Stimulated activated naive CD8-positive, alpha-beta T cell treated with anti-CD3 and anti-CD28 coated beads, Interleukin-15, amount 100 ng/mL, for 72 hours (primary cell): ENCODE measurements around the gene ODF2L.

Source experiments
- ATAC-seq: fragments of 150-1000 bp; cut with Tn5 transposase; 2 replicates; pipeline ENCODE4 v1.10.0; 2021; ENCODE audit warnings: mild to moderate bottlenecking, moderate library complexity
- DNase-seq, 2 donors: peaks; one replicate each; pipeline ENCODE4 v3.0.0; 2021 to 2022
- H3K27ac Mint-ChIP-seq, 2 donors: one replicate each; pipeline ENCODE4 v1.8.0; 2022; ENCODE audit warnings: mild to moderate bottlenecking in 2 of 2, mixed read lengths in 2 of 2, moderate library complexity in 2 of 2
- H3K27me3 Mint-ChIP-seq: one replicate; pipeline ENCODE4 v1.8.0; 2022; ENCODE audit warnings: mixed read lengths
- H3K4me1 Mint-ChIP-seq: one replicate; pipeline ENCODE4 v1.8.0; 2022; ENCODE audit warnings: mild to moderate bottlenecking, mixed read lengths
- H3K4me3 Mint-ChIP-seq, 2 donors: one replicate each; pipeline ENCODE4 v1.8.0; 2022; ENCODE audit warnings: mild to moderate bottlenecking in 2 of 2, mixed read lengths in 2 of 2, moderate library complexity in 1 of 2
- H3K9me3 Mint-ChIP-seq, 2 donors: one replicate each; pipeline ENCODE4 v1.8.0; 2022; ENCODE audit warnings: mixed read lengths in 2 of 2

The ODF2L gene

DNA sequence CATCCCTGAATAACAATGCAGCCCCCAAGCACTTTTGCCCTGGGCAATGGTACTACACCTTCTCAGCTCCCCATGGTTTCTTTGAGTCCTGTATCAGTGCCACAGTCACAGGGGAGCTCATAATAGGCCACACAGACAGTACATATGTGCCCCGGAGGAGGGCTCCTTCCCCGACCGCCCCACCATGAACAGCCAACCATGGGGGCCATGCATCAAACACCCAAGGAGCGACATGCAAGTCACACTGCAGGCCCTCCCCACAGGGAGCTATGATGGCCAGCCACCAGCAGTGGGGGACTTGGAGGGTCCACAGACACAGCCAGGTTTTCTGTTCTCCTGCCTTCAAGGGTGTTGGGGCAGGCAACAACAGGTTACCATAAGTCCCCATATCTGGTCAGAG lies 14.8 kb upstream of the ODF2L start:
- no peaks in the 10 kb centered on the region for H3K27me3 Mint-ChIP-seq
- DNase-seq, result no peak
- H3K4me1 Mint-ChIP-seq, result no peaks in the 10 kb centered on the region
- no peak overlapping the region for H3K27ac Mint-ChIP-seq
- no peaks in the 10 kb centered on the region for H3K9me3 Mint-ChIP-seq
- peak; percentile 32 for ATAC-seq
- no peak overlapping the region for H3K4me3 Mint-ChIP-seq

GRCh38 chr1:86409416-86410021 lies 13.4 kb upstream of the ODF2L start:
- ATAC-seq, result no peak
- Mint-ChIP-seq H3K27me3 (no peaks in the 10 kb centered on the region), H3K4me1 (no peaks in the 10 kb centered on the region), H3K27ac (peak overlapping the region in 1 of 2 donors; percentile 27), H3K4me3 (no peak overlapping the region), H3K9me3 (no peaks in the 10 kb centered on the region)
- DNase-seq, result no peak

- Mint-ChIP-seq H3K9me3 (no peaks in the 10 kb centered on the region), H3K4me3 (peak overlapping the region; percentile 98 to 99), H3K4me1 (peaks cover 39% of the 10 kb centered on the region), H3K27me3 (no peaks in the 10 kb centered on the region), H3K27ac (peak overlapping the region; percentile 84 to 87)
- no peak for DNase-seq
- ATAC-seq, result peak; percentile 4
These were observed 371 bp upstream of the ODF2L start for GRCh38 chr1:86396498-86396890.

DNA sequence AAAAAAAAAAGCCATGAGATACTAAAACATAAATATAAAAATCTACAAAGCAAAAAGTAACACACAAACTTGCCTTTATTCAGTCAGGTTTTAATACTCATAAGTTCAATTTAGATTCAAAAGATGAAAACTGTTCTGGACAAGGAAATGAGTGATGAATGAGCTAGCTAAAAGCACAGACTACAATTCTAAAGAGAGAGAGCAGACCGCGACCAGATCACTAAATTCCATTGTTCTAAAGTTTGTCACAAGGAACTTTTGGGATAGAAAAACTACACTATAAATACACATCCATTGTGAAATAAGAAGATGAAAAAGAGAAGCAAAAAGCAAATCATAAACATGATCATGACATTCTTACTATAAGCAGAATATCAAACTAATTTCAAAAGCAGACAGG lies 1.7 kb downstream of the ODF2L start:
- Mint-ChIP-seq H3K9me3 (no peaks in the 10 kb centered on the region), H3K27ac (no peak overlapping the region), H3K4me3 (peak overlapping the region; percentile 17 to 39), H3K27me3 (no peaks in the 10 kb centered on the region), H3K4me1 (peaks cover 60% of the 10 kb centered on the region)
- DNase-seq, result no peak
- no peak for ATAC-seq

GRCh38 chr1:86389307-86389706 lies 6.8 kb downstream of the ODF2L start:
- Mint-ChIP-seq H3K4me1 (peaks cover 45% of the 10 kb centered on the region), H3K27ac (peak overlapping the region; percentile 85 to 87)
- no peak for DNase-seq

GRCh38 chr1:86388777-86389176 lies 7.3 kb downstream of the ODF2L start:
- DNase-seq, result no peak
- H3K9me3 Mint-ChIP-seq, result no peaks in the 10 kb centered on the region
- peak overlapping the region; percentile 62 to 75 for H3K4me3 Mint-ChIP-seq
- peaks cover 42% of the 10 kb centered on the region for H3K4me1 Mint-ChIP-seq
- ATAC-seq, result no peak
- H3K27me3 Mint-ChIP-seq, result no peaks in the 10 kb centered on the region
- H3K27ac Mint-ChIP-seq, result no peak overlapping the region

More at GRCh38 chr1:86389307-86389706, 6.8 kb downstream of the ODF2L start:
- Mint-ChIP-seq H3K4me3 (peak overlapping the region; percentile 62 to 75), H3K27me3 (no peaks in the 10 kb centered on the region), H3K9me3 (no peaks in the 10 kb centered on the region)
- peak; percentile 48 for ATAC-seq

DNA sequence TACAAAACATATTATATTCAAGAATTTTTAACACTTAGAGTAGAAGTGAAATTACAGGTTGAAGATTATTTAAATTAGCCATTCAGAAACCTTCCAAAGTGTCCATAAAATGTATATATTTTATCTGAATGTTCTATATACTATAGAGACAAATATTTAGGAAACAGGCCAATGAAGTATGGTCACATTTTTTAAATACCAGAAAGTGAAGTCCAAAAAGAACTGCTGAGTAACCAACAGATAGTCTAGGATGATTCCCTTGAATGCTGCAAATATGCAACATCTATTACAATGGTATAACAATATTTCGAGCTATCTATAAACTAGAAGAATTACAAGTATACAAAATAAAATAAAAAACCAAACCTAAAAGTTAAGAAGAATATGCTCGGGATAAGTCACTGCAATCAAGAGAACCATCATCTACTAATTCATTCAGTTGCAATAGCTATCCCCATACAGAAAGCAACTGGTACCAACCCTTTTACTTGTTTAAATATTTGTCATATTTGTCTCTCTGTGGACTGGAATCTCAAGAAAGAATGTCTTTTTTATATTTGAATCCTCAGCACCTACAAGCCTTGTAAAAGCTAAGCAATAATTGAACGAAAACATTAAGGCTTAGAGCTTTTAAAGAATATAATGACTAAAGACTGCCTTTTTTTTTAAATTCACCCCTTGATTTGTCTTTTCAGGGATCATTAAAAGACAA lies 8.1 kb downstream of the ODF2L start:
- Mint-ChIP-seq H3K4me1 (peaks cover 35% of the 10 kb centered on the region), H3K4me3 (no peak overlapping the region), H3K27me3 (no peaks in the 10 kb centered on the region), H3K9me3 (no peaks in the 10 kb centered on the region), H3K27ac (no peak overlapping the region)
- ATAC-seq (no peak), DNase-seq (no peak)

- no peaks in the 10 kb centered on the region for H3K27me3 Mint-ChIP-seq
- ATAC-seq, result no peak
- H3K4me3 Mint-ChIP-seq, result peak overlapping the region; percentile 29 to 39
- peaks cover 5% of the 10 kb centered on the region for H3K4me1 Mint-ChIP-seq
- DNase-seq, result no peak
- H3K9me3 Mint-ChIP-seq, result peaks cover 6 to 7% of the 10 kb centered on the region in 2 donors
- no peak overlapping the region for H3K27ac Mint-ChIP-seq
These were observed 13.2 kb downstream of the ODF2L start for GRCh38 chr1:86382878-86383277.

GRCh38 chr1:86381223-86381622 lies 14.9 kb downstream of the ODF2L start:
- Mint-ChIP-seq H3K4me3 (no peak overlapping the region), H3K27me3 (no peaks in the 10 kb centered on the region), H3K27ac (no peak overlapping the region), H3K9me3 (peaks cover 8 to 17% of the 10 kb centered on the region in 2 donors), H3K4me1 (peaks cover 5% of the 10 kb centered on the region)
- DNase-seq (no peak), ATAC-seq (no peak)

DNA sequence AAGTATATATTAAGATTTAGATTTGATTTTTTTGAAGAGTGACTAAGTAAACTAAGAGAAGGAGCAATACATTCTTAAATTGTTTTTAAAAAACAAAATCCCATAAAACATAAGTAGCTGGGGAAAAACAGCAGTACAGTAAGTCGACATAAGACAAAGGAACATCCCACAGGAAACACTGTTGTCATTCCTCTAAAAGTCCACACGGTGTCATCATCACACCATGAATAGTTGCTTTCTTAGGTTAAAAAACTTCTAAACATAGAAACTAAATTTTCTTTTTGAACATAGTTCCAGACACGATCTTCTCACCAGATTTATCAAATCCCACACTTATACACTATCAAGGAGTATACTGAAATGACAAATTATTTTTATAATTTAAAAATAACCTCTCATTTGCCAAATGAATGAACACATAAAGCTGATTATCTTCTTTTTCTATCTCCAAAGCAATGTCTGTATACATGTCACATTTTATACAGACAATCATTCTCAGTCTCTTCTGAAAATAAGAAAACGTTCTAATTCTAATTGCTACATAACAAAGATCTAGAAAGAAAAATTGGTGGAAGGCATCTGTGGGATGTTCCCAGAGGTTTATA lies 15.8 kb downstream of the ODF2L start:
- DNase-seq, result no peak
- no peaks in the 10 kb centered on the region for H3K27me3 Mint-ChIP-seq
- H3K27ac Mint-ChIP-seq, result no peak overlapping the region
- peaks cover 5% of the 10 kb centered on the region for H3K4me1 Mint-ChIP-seq
- H3K4me3 Mint-ChIP-seq, result no peak overlapping the region
- H3K9me3 Mint-ChIP-seq, result peaks cover 8 to 17% of the 10 kb centered on the region in 2 donors
- ATAC-seq, result no peak

- ATAC-seq (no peak), DNase-seq (no peak)
- Mint-ChIP-seq H3K4me3 (no peak overlapping the region), H3K4me1 (peaks cover 5% of the 10 kb centered on the region), H3K27me3 (no peaks in the 10 kb centered on the region), H3K27ac (no peak overlapping the region), H3K9me3 (peaks cover 8 to 17% of the 10 kb centered on the region in 2 donors)
These were observed 17.3 kb downstream of the ODF2L start for GRCh38 chr1:86378813-86379212.

GRCh38 chr1:86377341-86377740 lies 18.8 kb downstream of the ODF2L start:
- ATAC-seq (no peak), DNase-seq (no peak)
- H3K4me3 Mint-ChIP-seq, result no peak overlapping the region
- no peaks in the 10 kb centered on the region for H3K27me3 Mint-ChIP-seq
- H3K9me3 Mint-ChIP-seq, result peaks cover 8 to 17% of the 10 kb centered on the region in 2 donors
- H3K27ac Mint-ChIP-seq, result peak overlapping the region in 1 of 2 donors; percentile 68
- H3K4me1 Mint-ChIP-seq, result peaks cover 2% of the 10 kb centered on the region

GRCh38 chr1:86375688-86376087 lies 20.4 kb downstream of the ODF2L start:
- Mint-ChIP-seq H3K4me1 (peaks cover 8% of the 10 kb centered on the region), H3K9me3 (peaks cover 8 to 17% of the 10 kb centered on the region in 2 donors), H3K27ac (no peak overlapping the region), H3K27me3 (no peaks in the 10 kb centered on the region), H3K4me3 (no peak overlapping the region)
- DNase-seq (no peak), ATAC-seq (no peak)

- no peak for DNase-seq
- Mint-ChIP-seq H3K4me3 (no peak overlapping the region), H3K27ac (no peak overlapping the region), H3K4me1 (peaks cover 13% of the 10 kb centered on the region), H3K9me3 (no peaks in the 10 kb centered on the region), H3K27me3 (no peaks in the 10 kb centered on the region)
- ATAC-seq, result no peak
These were observed 25.5 kb downstream of the ODF2L start for GRCh38 chr1:86370601-86371022.

DNA sequence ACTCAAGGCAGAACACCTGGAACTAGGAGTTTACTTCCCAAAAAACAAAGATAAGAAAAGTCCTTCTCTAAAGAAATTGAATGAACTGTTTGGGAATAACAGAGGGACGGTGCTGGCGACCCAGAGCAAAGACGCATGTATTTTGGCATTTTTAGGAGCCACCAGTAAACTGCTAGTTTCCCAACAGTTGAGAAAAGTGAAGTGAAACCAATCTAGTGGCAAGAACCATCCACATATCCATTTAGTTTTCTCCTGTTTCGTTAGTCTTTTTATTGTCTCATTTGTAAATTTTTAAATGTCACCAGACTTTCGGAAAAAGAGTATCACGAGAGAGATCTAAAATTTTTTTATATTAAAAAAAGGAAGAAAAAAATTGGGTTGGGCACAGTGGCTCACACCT lies 30.2 kb downstream of the ODF2L start:
- H3K27ac Mint-ChIP-seq, result no peak overlapping the region
- no peak for ATAC-seq
- no peak overlapping the region for H3K4me3 Mint-ChIP-seq
- H3K4me1 Mint-ChIP-seq, result peaks cover 6% of the 10 kb centered on the region
- H3K27me3 Mint-ChIP-seq, result no peaks in the 10 kb centered on the region
- H3K9me3 Mint-ChIP-seq, result no peaks in the 10 kb centered on the region
- DNase-seq, result no peak

DNA sequence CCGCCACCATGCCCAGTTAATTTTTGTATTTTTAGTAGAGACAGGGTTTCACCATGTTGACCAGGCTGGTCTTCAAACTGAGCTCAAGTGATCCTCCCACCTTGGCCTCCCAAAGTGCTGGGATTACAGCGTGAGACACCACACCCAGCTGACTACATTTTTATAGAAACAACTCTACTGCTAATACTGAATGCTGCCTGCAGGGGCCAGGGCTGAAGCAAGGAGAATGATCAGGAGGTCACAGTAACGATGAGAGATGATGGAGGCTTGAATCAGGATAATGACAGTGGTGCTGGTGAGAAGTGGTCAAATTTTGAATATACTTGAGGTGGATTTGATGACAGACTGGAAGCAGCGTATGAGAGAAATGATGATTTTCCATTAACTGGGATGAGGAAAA lies 33.3 kb downstream of the ODF2L start:
- Mint-ChIP-seq H3K4me1 (no peaks in the 10 kb centered on the region), H3K4me3 (no peak overlapping the region), H3K9me3 (no peaks in the 10 kb centered on the region), H3K27ac (no peak overlapping the region), H3K27me3 (no peaks in the 10 kb centered on the region)
- no peak for ATAC-seq
- DNase-seq, result no peak
